HT-29 (cell line): ENCODE measurements around the gene C1orf35. TPM values are rescaled to one million over a fixed set of nuclear protein-coding genes. Genes with fewer than 3 reads are reported as not detected.

Experiments used
- DNase-seq: peaks from one replicate; pipeline ENCODE4 v3.0.0-alpha.2; 2015; ENCODE audit warnings: low spot score
- small RNA-seq: library from RNA; depleted of rRNA; stranded (forward); fragments of <200 nt; gene quantifications from one replicate; pipeline ENCODE3, GENCODE V24; 2014
- total RNA-seq: library from RNA; depleted of rRNA; stranded (reverse); fragments of >200 nt; shearing (Covaris generic); gene quantifications from 2 replicates; pipeline ENCODE4 v1.2.3, GENCODE V29; 2014; rRNA removed

C1orf35 gene
- total RNA-seq, 1 experiment from 2014 or later, result 30.3 TPM

GRCh38 chr1:228064296-228064695 lies 38.8 kb downstream of the C1orf35 start:
- no peak for DNase-seq

- DNase-seq, result no peak
These were observed 39.6 kb downstream of the C1orf35 start for GRCh38 chr1:228063251-228064191.

- no peak for DNase-seq
These were observed 40.3 kb downstream of the C1orf35 start for GRCh38 chr1:228062812-228063211.

GRCh38 chr1:228062085-228062791 lies 40.9 kb downstream of the C1orf35 start:
- DNase-seq, result no peak

- no peak for DNase-seq
These were observed 41.6 kb downstream of the C1orf35 start for GRCh38 chr1:228061411-228062084.

GRCh38 chr1:228060458-228061190 lies 42.5 kb downstream of the C1orf35 start:
- no peak for DNase-seq

- peak; percentile 61 for DNase-seq
These were observed 43.3 kb downstream of the C1orf35 start for GRCh38 chr1:228059634-228060457.

GRCh38 chr1:228058949-228059633 lies 44.0 kb downstream of the C1orf35 start:
- DNase-seq, result no peak

- DNase-seq, result no peak
These were observed 44.8 kb downstream of the C1orf35 start for GRCh38 chr1:228058172-228058948.

Small RNA genes lying within 50 kb of the gene (small RNA-seq; reads per million reads assigned to genes)
- not detected for gene AL359510.1

Other genes starting within 250 kb of the C1orf35 start
- not detected in 2 replicates for gene WNT9A, start 155.4 kb downstream of the C1orf35 start, total RNA-seq
- gene WNT3A, start 96.3 kb downstream of the C1orf35 start, total RNA-seq, result not detected in 2 replicates
- gene ARF1, start 20.6 kb downstream of the C1orf35 start, total RNA-seq, result 387 and 400 TPM in 2 replicates
- gene MRPL55, start 6.0 kb upstream of the C1orf35 start, total RNA-seq, result 158 and 201 TPM in 2 replicates
- 608 and 613 TPM in 2 replicates for gene GUK1, start 37.0 kb upstream of the C1orf35 start, total RNA-seq
- gene GJC2, start 46.6 kb upstream of the C1orf35 start, total RNA-seq, result 45.3 and 48.4 TPM in 2 replicates
- gene IBA57, start 62.5 kb upstream of the C1orf35 start, total RNA-seq, result 16.5 and 30.4 TPM in 2 replicates
- 7.9 and 16.7 TPM in 2 replicates for gene OBSCN, start 104.7 kb upstream of the C1orf35 start, total RNA-seq